ENCODE data around the gene ERICH6B. TPM values are rescaled to one million over a fixed set of nuclear protein-coding genes. Genes with fewer than 3 reads are reported as not detected.

The ERICH6B gene
- total and polyA plus RNA-seq, 10 of the 15 experiments (the other 5 are each of a cell fraction or from before 2014, with no cell fraction given): 0.27 to 0.75 (median 0.33) TPM; not detected in 7

DNA sequence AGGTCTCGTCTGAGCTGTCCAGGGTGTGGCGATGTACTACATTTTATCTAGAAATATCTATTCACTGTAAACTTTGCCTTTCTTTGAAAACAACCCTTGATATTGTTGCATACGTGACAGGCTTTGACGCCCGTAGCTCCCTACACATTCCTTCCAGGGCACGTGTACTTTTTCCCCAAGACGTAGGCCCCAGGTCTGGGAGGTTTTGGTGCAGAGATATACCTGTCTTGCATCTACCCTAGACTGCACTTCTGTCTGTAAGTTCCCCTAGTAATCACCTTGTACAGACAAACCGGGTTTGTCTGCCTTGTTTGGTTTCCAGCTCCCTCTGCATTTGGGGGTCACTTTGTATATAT, 69.2 kb downstream of the ERICH6B start:
- 41% methylated on average over 8 of the region's 8 CpGs for WGBS (ENCODE audit: insufficient coverage, insufficient replicate concordance, low lambda C conversion rate, missing lambda C conversion rate)
- no peak overlapping the region for H3K4me3 ChIP-seq
- ATAC-seq (no peak), FAIRE-seq (no peak), DNase-seq (ENCODE audit: low read depth, low spot score) (no peak)
- ChIA-PET SMC1A (ENCODE audit: uncharacterized antibody, unreplicated experiment) (no interaction called here), POLR2A (no interaction called here), CTCF (interaction anchor here (0.6 kb wide), 1 partner anchor 685 kb away, joined by 3 read pairs; no protein-coding TSS in a partner anchor), RAD21 (ENCODE audit: unreplicated experiment) (no interaction called here)
- intact Hi-C loops (cut with micrococcal nuclease; ENCODE audit: unreplicated experiment): no loop called here
- no peaks in the 10 kb centered on the region for H4K20me1 ChIP-seq (ENCODE audit: control insufficient read depth, insufficient read depth)
- TF ChIP-seq RUNX3 (IDR thresholded peaks at IDR 0.05; ENCODE audit: low read length): no peak
- TF ChIP-seq ZNF622 (IDR thresholded peaks at IDR 0.05): no peak
- TF ChIP-seq NRF1 (conservative IDR thresholded peaks at IDR 0.05; ENCODE audit: low read depth, low read length): no peak
- no peak for TF ChIP-seq PAX8 (IDR thresholded peaks at IDR 0.05)
- no peak for TF ChIP-seq POLR2AphosphoS2 (IDR thresholded peaks at IDR 0.05; ENCODE audit: low read depth, low read length)
- TF ChIP-seq ZSCAN29 (IDR thresholded peaks at IDR 0.05): no peak
- TF ChIP-seq, protein P1, sequence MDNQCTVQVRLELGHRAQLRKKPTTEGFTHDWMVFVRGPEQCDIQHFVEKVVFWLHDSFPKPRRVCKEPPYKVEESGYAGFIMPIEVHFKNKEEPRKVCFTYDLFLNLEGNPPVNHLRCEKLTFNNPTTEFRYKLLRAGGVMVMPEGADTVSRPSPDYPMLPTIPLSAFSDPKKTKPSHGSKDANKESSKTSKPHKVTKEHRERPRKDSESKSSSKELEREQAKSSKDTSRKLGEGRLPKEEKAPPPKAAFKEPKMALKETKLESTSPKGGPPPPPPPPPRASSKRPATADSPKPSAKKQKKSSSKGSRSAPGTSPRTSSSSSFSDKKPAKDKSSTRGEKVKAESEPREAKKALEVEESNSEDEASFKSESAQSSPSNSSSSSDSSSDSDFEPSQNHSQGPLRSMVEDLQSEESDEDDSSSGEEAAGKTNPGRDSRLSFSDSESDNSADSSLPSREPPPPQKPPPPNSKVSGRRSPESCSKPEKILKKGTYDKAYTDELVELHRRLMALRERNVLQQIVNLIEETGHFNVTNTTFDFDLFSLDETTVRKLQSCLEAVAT (IDR thresholded peaks at IDR 0.05): no peak
- no peak for TF ChIP-seq SMARCA5 (IDR thresholded peaks at IDR 0.05)
- no peak for TF ChIP-seq SPI1 (IDR thresholded peaks at IDR 0.05; ENCODE audit: borderline replicate concordance, insufficient read depth, low read depth, low read length)
- TF ChIP-seq, protein P2, sequence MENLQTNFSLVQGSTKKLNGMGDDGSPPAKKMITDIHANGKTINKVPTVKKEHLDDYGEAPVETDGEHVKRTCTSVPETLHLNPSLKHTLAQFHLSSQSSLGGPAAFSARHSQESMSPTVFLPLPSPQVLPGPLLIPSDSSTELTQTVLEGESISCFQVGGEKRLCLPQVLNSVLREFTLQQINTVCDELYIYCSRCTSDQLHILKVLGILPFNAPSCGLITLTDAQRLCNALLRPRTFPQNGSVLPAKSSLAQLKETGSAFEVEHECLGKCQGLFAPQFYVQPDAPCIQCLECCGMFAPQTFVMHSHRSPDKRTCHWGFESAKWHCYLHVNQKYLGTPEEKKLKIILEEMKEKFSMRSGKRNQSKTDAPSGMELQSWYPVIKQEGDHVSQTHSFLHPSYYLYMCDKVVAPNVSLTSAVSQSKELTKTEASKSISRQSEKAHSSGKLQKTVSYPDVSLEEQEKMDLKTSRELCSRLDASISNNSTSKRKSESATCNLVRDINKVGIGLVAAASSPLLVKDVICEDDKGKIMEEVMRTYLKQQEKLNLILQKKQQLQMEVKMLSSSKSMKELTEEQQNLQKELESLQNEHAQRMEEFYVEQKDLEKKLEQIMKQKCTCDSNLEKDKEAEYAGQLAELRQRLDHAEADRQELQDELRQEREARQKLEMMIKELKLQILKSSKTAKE (IDR thresholded peaks at IDR 0.05; ENCODE audit: low read depth, poor library complexity, severe bottlenecking): no peak
- TF ChIP-seq TCF7 (IDR thresholded peaks at IDR 0.05; ENCODE audit: borderline replicate concordance): no peak
- no peak for TF ChIP-seq SREBF2 (IDR thresholded peaks at IDR 0.05; ENCODE audit: low read length)
- no peak for TF ChIP-seq SMC3 (IDR thresholded peaks at IDR 0.05; ENCODE audit: borderline replicate concordance, low read length)
- TF ChIP-seq CREB1 (IDR thresholded peaks at IDR 0.05; ENCODE audit: low read depth): no peak
- TF ChIP-seq NBN (IDR thresholded peaks at IDR 0.05): no peak
- H3K79me2 ChIP-seq (ENCODE audit: control insufficient read depth, insufficient read depth, low read length): no peaks in the 10 kb centered on the region
- H3K9me3 ChIP-seq (replicated peaks; ENCODE audit: control insufficient read depth, insufficient read depth, low read length): no peaks in the 10 kb centered on the region
- no peaks in the 10 kb centered on the region for H3K36me3 ChIP-seq (ENCODE audit: control insufficient read depth in 2 of 2, insufficient read depth in 2 of 2, low read length in 1 of 2)
- BruUV-seq (replicated peaks): no TSS peak
- no peaks in the 10 kb centered on the region for H3K4me1 ChIP-seq (ENCODE audit: control insufficient read depth, insufficient read depth, low read length)
- H3K27me3 ChIP-seq (replicated peaks in 1 of 2; ENCODE audit: control insufficient read depth in 2 of 2, insufficient read depth in 2 of 2, low read length in 1 of 2): no peaks in the 10 kb centered on the region
- H3K27ac ChIP-seq (ENCODE audit: control insufficient read depth, insufficient read depth): no peak overlapping the region
- H2AFZ ChIP-seq (ENCODE audit: control insufficient read depth, low read depth, low read length): no peak overlapping the region
- no peak overlapping the region for H3K9ac ChIP-seq (ENCODE audit: control insufficient read depth, insufficient read depth, low read length)
- no peak overlapping the region for H3K4me2 ChIP-seq (ENCODE audit: control insufficient read depth, insufficient read depth)
- in situ Hi-C loops (cut with MboI): loop anchor here (10.0 kb wide), 1 partner anchor 178 kb away; no protein-coding TSS in a partner anchor
